ENCODE data around the gene JAKMIP3.

The JAKMIP3 gene

DNA sequence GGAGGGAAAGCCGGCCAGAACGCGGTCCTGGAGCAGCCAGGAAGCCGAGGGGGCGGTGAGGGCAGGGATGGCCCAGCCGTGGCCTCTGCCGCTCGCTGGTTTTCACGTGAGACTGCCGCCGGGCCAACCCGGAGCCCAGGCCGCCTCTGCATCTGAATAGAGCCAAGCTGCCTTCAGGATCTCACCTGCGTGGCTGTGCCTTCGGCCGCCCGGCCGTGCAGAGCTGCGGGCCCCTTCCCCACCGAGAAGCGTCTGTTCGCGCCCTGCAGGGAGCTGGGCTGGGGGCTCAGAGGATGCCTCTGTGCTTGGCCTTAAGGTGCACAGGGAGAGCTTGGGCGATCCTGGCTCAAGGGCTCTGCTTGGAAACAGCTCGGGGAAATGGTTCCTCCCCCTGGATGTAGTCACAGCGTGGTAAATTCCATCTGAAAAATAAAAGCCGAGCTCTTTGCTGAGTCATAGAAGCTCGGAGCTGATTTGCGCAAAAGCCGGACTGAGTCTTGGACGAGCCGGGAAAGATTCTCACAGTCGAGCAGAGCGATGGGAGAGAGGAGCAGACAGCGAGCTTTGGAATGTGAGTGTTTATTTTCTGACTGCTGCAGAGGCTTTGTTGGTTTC, at the start of gene JAKMIP3:
Gene JAKMIP3 (plus strand): TSS at position 456 of the 615 bp plus-strand sequence. CDS start 38,863 bp downstream, outside the sequence.
- DNase-seq (ENCODE audit: low spot score): no peak

DNA sequence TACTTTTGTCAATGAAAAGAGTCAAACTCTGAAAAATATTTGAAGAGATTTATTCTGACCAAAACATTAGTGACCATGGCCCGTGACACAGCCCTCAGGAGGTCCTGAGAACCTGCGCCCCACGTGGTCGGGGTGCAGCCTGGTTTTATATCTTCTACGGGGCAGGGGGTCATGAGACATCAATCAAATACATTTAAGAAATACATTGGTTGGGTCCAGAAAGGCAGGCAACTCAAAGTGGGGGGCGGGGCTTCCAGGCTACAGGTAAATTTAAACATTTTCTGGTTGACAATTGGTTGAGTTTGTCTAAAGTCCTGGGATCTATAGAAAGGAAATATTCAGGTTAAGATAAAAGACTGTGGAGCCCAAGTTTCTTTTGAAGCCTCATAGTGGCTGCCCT, 49.2 kb upstream of the JAKMIP3 start:
- DNase-seq (ENCODE audit: low spot score): no peak

DNA sequence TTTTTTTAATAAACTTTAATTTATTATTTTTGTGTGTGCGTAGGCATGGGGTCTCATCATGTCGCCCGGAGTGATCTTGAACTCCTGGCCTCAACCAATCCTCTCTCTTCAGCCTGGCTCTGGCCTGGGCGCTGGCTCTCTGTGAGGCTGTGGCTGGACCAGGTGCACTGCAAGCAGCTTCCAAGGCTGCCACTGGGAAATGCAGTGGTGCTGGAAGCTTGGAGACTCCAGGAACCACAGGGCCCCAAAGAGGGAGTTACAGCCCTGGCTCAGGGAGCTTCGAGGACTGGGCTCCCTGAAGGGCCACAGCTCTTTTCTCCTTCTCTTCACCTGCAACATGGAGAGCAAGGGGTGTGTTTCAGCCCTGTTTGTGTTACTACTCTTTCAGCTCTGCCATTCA, 47.3 kb upstream of the JAKMIP3 start:
- no peak for DNase-seq (ENCODE audit: low spot score)

DNA sequence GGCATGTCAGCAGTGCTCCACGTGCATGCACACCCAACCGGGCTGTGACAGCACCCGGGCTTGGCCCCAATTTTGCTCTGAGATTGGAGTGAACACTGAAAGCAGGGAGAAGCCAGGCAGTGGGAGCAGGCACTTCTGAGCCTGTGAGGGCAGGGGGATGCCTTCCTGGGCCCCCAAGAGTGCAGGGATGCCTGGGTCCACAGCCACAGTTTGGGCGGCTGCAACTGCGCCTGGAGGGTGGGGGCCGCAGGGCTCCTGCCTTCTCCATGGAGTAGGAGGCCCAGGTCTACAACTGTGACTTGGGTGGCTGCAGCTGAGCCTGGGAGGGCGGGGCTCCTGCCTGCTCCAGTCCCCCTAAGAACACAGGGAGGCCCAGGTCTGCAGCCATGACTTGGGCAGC, 46.4 kb upstream of the JAKMIP3 start:
- DNase-seq (ENCODE audit: low spot score): no peak

DNA sequence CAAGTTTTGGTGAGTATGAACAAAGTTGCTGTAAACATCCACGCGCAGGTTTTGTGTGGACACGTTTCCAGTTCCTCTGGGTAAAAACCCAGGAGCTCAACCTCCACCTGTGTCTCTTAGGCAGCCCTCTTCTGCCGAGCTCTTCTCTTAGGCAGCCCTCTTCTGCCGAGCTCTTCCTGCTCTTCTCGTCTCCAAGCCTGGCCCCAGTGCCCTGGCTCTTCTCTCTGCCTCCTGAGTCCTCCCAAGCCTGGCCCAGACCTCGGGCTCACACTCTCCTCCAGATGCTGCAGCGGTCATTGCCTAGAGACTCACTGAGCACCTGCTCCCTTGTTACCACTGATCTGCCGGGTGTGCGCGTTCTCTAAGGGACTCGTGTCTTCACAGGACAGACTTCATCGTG, 45.3 kb upstream of the JAKMIP3 start:
- DNase-seq (ENCODE audit: low spot score): no peak

DNA sequence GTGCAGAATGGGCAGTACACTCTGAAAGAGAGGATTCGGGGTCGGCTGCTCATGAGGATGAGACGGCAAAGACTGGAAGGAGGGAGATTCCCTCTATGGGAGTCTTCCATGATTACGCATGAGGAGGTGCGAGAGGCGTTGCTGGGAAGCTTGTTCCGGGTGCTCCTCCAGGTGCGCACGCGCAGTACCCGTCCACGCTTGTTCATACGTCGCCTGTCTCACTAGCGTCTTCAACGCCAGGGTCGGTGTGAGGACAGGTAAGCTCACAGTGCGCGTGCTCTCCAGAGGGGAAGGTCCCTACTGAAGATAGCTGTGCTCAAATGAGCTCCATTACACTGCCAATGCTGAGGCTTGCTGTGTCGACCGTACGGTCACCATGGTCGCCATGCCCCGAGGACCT, 44.7 kb upstream of the JAKMIP3 start:
- DNase-seq (ENCODE audit: low spot score): no peak

DNA sequence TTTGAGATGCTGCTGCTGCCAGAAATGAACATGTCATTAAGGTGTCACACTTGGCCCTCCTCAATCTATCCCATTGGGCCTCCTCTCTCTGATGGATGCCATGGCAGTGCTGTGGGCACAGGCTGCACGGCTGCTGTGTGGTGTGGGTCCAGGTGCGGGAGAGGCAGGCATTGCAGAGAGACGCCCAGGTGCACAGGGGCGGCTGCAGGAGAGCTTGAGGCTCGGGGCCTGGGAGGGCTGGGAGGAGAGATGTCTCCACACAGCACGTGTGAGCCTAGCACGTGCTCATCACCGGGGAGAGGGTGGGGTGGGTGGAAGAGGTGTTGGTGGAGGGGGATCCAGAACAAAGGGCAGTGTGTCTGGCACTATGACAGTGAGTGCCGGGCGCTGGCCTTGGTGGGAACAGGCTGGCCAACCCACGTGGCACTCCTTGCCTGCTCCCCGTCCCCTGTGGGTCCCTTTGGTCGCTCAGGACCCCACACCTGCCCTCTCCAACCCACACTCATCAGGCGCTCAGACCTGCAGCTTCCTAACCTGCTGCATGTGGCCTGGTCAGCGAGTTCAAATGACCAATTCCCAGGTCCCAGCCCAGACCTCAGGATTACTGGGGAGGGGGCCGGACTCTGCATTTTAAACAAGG, 44.1 kb upstream of the JAKMIP3 start:
- no peak for DNase-seq (ENCODE audit: low spot score)

DNA sequence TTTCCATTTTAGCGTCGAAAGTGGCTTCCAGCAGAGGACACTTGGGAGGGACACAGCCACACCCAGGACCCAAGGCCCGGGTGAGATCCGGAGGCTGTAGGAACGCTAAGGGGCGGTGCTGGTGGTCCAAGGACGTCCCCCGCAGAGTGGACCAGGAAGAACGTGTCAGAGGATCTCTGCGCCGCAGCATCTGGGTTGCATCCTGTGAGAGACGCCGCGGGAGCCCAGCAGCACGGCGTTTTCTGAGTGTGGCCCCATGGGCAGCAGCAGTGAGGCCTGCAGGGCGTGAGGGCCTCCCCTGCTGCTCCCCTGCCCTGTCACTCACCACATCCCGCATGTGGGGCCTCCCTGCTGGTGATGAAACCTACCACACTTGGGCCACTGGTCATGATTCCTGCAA, 43.5 kb upstream of the JAKMIP3 start:
- no peak for DNase-seq (ENCODE audit: low spot score)

DNA sequence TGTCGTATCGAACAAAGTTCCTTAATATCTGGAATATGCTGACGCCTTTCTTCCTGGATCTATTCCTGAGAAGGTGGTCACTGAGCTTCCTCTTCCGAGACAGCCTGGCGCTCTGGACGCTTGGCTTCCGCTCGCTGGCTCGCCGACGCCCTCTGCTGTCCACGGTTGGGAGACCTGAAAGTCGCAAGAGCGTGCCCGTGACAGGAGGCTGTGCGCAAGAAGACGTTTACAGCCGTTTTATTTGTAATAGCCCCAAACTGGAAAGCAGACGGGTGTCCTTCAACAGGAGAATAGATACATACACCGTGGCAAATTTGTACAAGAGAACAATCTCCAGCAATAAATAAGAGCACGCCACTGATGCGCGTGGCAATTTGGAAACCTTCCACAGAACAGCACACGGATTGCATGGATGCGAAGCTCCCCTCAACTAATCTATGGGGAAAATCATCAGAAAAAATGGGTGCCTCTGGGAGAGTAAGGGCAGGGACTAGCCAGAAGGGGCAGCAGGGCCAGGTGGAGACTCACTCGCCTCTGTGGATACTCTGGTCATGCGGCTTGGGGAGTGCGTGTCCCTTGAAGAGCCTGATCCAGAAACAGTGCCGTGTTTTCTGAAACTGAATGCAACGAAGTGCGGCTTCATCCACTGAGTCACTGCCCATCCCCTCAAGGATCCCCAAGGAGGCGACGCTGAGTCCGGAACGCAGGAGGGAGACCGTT, 42.5 kb upstream of the JAKMIP3 start:
- DNase-seq (ENCODE audit: low spot score): peak; percentile 68

DNA sequence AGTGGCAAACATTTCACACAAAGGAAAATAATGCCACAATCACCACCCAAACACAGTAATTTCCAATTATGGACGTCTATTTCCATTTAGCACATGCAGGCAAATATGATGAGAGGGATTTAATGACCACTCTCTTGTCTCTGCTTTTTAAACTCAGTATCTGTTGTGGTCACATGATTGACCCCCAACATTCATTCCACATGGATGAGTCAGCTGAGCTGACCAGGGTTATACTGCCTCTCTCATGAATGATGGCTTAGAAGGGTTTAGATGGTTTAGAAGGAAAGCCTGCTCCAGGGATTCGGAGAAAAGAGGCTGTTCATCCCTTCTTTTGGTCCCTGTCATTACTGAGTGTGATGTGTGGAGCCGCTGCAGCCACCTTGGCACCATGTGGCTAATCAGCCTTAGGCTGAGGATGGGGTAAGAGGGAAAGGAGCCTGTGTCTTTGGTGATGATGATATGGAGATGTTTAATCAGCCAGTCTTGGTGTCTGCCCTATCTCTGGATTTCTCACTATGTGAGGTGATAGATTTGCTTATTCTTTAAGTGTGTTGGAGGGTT, 38.2 kb upstream of the JAKMIP3 start:
- no peak for DNase-seq (ENCODE audit: low spot score)

DNA sequence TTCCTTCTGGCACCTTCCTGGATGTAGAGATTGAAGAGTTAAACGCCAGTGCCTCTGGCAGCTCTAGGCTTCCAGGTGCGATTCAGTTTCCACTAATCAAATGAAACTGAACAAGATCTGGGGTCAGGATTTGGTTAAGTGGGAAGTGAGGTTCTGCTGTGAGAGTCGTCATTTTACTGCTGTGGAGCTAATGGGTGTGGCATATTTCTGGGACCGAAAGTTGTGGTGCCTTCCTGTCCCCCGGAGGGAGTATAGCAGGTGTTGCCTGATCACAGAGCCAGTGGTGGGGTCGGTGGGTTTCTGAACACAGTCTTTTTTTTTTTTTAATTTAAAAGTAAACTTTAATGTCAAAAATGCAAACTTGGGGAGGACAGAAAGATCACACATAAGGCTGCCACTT, 37.0 kb upstream of the JAKMIP3 start:
- DNase-seq (ENCODE audit: low spot score): no peak

DNA sequence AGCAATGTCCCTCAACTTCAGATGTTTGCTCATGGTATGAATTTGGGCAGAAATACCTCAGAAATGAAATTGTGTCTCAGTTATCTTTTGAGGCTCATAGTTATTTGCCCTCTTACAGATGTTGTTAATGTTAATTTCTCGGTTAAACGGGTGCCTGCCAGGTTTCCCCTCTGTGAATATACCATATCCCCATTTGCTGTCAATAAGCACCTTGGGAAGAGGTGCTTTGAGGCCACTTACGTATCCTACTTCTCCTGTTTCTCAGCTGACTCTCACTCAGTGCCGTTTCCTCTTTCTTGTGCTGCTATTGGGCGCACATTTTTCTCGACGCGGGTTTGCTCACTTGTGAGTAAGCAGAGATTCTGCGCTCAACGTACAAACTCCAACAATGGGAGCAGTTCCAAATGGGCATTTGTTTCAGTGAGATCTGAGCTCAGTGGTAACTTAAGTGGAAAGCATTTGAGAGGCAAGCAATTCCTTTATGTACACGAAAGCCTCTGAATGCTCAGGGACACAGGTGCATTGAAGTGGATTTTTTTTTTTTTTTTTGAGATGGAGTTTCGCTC, 34.8 kb upstream of the JAKMIP3 start:
- DNase-seq (ENCODE audit: low spot score): no peak

DNA sequence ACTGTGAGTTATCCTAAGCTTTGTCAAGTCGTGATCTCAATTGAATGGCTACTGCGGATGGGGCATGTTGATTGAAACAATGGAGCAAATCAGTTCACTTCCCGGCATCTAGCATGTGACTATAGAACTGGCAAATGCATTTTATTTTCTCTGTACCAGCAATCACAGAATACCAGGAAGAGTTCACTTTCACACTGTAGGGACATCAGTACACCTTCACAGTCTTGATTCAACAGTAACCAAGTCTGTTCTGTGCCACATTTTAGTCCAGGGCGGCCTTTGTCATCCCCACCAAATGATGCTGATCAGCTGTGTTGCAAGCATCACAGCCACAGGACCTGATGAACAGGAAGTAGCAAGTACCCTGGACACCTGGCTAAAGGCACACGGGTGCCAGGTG, 32.1 kb upstream of the JAKMIP3 start:
- no peak for DNase-seq (ENCODE audit: low spot score)

DNA sequence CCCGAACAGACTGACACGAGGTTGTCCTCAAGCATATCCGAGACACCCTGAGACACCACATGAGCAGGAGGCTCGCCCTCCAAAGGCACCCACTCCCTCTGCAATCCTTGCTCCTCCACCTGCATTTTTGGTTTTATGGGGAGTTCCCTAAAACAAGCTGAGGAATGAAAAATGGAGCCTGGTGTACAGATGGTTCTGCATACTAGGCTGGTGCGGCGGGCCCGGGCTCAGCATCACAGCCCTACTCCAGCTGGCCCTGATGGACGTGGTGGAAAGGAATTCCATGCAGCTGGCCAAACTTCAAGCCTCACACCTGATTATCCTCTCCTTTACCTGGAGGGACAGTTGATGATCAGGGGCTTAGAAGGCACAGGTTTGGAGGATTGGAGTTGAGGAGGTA, 30.3 kb upstream of the JAKMIP3 start:
- no peak for DNase-seq (ENCODE audit: low spot score)

DNA sequence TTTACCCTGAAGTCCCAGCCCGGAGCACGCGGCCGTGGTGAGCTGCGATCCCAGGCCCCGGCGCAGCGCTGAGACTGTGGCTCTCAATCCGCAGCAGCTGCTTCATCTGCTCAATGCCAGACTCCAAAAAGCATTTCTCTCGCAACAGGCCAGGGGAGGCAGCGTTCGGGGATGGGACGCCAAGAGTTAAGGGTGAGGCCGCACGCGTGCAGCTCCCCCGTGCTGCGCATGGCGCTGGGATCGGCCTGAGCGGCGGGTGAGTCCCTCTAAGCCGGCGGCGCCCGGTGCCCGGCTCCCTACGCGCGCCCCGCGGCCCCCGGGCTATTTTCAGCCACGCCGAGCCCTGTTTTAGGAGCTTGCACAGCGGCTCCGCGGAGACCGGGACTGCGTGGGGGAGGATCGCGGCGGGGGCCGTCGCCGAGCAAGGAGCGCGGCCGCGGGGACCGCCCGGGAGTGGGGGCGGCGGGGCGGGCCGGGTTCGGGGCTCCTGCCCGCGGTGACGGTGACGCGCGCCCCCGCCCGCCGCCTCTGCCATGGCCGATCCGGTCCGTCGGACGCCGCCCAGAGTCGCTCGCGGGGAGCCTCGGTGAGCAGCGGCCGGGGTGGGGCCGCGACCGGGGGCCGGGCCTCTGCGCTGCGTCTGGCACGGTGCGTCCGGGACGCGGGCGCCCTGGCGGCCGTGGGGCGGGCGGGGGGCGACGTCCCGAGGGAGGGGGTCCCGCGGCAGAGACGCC, 29.4 kb upstream of the JAKMIP3 start:
- DNase-seq (ENCODE audit: low spot score): no peak

DNA sequence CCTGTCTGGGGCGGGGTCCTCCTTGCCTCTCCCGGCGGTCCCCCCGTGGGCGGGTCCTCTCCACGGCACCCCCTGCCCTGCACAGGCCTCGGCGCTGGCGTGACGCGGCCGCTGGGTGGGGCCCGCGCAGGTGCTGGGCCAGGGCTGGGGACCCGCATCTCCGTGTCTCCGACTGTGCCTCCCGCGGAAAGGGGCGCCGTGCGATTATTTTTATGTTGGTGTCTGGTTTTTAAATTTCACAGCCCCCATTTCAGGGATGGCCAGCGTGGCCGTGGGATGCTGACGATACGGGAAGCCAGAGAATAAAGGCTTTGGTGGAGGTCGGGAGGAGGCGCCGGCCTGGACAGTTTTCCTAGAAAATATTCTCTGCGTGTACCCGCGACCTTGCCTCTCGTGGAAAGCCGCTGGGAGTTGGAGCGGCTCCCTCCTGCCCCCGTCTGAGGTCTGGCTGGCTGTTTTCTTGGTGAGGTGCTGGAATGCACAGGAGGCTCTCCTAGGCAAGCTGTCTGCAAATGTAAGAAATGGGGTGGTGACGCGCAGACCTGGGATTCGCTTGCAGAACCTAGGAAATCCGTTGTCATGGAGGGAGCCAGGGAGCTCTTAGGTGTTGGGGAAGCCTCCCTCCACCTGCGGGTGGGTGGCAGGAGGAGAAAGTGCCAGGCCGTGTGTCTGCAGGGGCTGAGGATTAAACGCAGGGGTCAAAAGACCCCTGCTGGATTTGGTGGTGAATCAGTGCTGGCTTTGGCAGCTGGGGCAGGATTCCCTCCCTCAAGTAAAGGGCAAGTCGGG, 28.7 kb upstream of the JAKMIP3 start:
- DNase-seq (ENCODE audit: low spot score): no peak

DNA sequence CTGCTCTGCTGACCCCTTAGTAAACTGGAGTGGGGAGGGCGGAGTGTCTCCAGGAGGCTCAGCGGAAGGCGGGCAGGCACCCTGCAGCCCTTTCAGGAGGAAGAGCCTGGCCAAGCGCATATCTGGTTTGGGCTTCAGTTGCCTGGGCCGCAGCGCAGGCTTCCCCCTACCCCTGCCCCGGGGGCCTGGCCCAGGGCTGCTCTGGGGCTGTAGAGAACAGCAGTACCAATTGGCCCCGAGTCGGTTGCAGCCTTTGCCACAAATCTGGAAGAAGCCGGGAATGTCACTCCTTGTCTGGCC, 28.1 kb upstream of the JAKMIP3 start:
- no peak for DNase-seq (ENCODE audit: low spot score)

DNA sequence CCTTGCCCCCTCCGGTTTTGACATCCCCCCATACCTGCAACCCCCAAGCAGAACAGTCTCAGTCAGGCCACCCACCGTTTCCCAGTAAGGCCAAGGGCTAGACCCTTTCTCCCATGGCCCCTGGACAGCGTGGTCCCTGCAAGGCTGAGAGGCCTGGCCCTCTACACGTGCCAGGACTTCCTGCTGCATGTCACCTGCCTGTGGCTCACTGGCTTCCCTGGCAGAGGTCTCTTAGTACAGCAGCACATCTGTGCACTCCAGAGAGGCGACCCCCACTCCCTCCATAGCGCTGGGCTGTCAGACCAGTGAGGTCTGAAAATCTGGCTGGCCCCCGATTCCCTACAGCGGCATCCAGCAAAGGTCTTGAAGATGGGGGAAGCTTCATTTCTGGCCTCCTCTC, 26.4 kb upstream of the JAKMIP3 start:
- no peak for DNase-seq (ENCODE audit: low spot score)

DNA sequence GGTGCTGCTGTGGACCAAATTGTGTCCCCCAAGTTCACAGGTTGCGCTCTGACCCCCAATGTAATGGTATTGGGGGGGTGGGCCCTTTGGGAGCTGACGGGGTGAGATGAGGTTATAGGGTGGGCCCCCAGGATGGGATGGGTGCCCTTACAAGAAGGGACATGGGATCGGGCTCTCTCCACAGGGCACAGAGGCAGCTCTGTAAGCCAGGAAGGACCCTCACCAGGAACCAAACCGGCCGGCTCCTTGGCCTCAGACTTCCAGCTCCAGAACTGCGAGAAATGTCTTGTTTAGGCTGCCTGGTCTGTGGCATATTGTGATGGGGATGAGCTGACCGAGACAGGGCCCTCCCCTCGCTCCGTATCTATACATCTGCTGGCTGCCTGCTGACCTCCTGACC, 25.7 kb upstream of the JAKMIP3 start:
- no peak for DNase-seq (ENCODE audit: low spot score)

DNA sequence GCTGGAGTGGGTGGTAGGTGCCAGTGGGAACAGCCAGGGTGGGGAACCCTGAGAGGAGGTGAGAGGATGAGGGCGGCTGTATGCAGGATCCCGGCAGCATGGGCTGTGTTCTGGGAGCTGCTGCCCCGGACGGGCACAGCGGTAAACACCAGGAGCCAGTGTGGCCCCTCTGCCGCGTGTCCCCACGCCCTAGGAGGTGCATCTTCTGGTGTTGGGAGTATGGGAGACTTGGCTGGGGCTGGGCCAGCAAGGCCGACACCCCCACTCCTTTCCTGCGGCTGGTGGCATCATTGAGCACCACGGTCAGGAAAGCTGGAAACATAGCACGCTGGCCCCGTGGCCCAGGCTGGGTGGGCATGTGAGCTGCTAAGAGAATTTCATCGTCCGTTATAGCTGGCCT, 24.4 kb upstream of the JAKMIP3 start:
- no peak for DNase-seq (ENCODE audit: low spot score)

DNA sequence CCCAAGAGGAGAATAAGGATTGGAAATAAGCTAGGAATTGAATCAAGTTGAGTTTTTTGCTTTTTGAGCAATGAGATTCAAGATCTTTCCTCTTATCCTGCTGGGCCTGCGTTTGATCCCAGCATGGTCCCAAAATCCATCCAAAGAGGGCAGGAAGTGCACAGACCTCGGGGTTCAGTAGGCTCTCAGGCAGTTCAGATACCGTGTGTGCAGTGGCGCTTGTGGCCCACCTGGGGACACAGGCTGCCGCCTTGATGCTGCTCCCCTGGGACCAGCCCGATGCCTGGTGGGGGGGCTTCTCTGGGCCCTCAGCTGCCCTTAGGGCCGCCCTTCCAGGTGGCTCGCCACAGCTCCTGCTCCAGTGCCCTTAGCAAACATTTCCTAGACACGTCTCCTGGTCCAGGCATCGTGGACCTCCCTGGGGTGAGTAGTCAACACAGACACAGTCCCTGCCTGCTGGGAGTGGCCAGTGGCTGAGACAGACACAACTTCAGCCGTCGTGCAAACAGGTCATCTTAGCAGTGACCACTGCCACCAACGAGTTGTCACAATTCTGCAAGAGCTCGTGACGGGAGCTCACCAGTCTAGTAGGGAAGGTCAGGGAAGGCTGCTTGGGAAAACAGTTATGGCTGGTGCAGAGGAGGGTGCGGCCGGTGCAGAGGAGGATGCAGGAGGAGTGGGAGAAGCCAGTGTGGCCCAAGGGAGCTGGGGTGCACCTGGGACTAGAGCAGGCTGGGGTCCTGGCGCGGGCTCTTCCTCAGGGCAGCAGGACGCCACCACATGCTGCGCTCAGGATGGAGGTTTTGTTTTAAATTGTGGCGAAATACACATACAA, 21.7 kb upstream of the JAKMIP3 start:
- no peak for DNase-seq (ENCODE audit: low spot score)
